DND-41 (cell line): ENCODE data around the gene TLR5.

Source experiments
- ATAC-seq: fragments of 200-7000 bp; cut with Tn5 transposase; 3 replicates; pipeline ENCODE4 v1.9.1; 2021; ENCODE audit warnings: low read depth; ENCODE audit not compliant: insufficient read depth
- DNase-seq: peaks from one replicate; pipeline ENCODE4 v3.0.0-alpha.2; 2020
- H2AFZ ChIP-seq: 2 replicates; pipeline ENCODE4 v1.6.0; 2012; ENCODE audit warnings: low read depth, low read length
- H3K27ac ChIP-seq: 2 replicates; pipeline ENCODE4 v1.5.1; 2012; ENCODE audit warnings: low read length, inconsistent platforms
- H3K27me3 ChIP-seq: fragments of 200-600 bp; sonication (generic); 2 replicates; pipeline ENCODE4 v1.6.0; 2012; ENCODE audit warnings: low read length, mild to moderate bottlenecking, inconsistent platforms; ENCODE audit not compliant: insufficient read depth, poor library complexity
- H3K36me3 ChIP-seq: 2 replicates; pipeline ENCODE4 v1.5.1; 2012; ENCODE audit warnings: low read length, inconsistent platforms; ENCODE audit not compliant: insufficient read depth
- H3K4me1 ChIP-seq: 2 replicates; pipeline ENCODE4 v1.5.1; 2012; ENCODE audit warnings: mild to moderate bottlenecking, low read length; ENCODE audit not compliant: insufficient read depth
- H3K4me2 ChIP-seq: 2 replicates; pipeline ENCODE4 v1.6.0; 2012; ENCODE audit warnings: mild to moderate bottlenecking, moderate library complexity, low read length, inconsistent platforms; ENCODE audit not compliant: insufficient read depth
- H3K4me3 ChIP-seq, 2 experiments: fragments of 200-600 bp in 1 of 2; shearing (Covaris generic) in 1 of 2; 2 replicates each; pipeline ENCODE4 v1.5.1; 2012 to 2016; ENCODE audit warnings: inconsistent platforms in 2 of 2, low read length in 2 of 2, mild to moderate bottlenecking in 2 of 2, low read depth in 1 of 2, moderate library complexity in 1 of 2
- H3K79me2 ChIP-seq: 2 replicates; pipeline ENCODE4 v1.6.0; 2012; ENCODE audit warnings: low read length, inconsistent platforms; ENCODE audit not compliant: insufficient read depth
- H3K9ac ChIP-seq: 2 replicates; pipeline ENCODE4 v1.6.0; 2012; ENCODE audit warnings: low read depth, mild to moderate bottlenecking, inconsistent platforms, low read length, moderate library complexity
- H3K9me3 ChIP-seq: 2 replicates; pipeline ENCODE4 v1.5.1; 2012; ENCODE audit warnings: low read length, moderate library complexity, mild to moderate bottlenecking, inconsistent platforms; ENCODE audit not compliant: insufficient read depth, severe bottlenecking
- H4K20me1 ChIP-seq: 2 replicates; pipeline ENCODE4 v1.6.0; 2012; ENCODE audit warnings: low read length; ENCODE audit not compliant: insufficient read depth
- CTCF ChIP-seq: IDR thresholded peaks from 2 replicates; pipeline ENCODE4 v1.5.1; 2012; ENCODE audit warnings: borderline replicate concordance, low read length, moderate library complexity, mild to moderate bottlenecking; ENCODE audit not compliant: poor library complexity, severe bottlenecking; ENCODE audit errors: extremely low read depth
- EZH2 ChIP-seq: IDR thresholded peaks from 3 replicates; pipeline ENCODE4 v1.6.1; 2012; ENCODE audit warnings: borderline replicate concordance, low read depth, mild to moderate bottlenecking, moderate library complexity, low read length, inconsistent platforms; ENCODE audit not compliant: severe bottlenecking

The TLR5 gene

GRCh38 chr1:223142795-223143536 lies at the start of gene TLR5:
TSS of gene TLR5 (minus strand) at chr1:223143248. CDS start at chr1:223113031, 30,217 bp downstream.
- TF ChIP-seq EZH2 (no peak), CTCF (peak; percentile 38)
- Histone ChIP-seq H2AFZ (peak within 1 kb of the TSS; percentile 98), H3K9ac (peak within 1 kb of the TSS; percentile 44), H3K9me3 (peaks cover 3% of the 10 kb centered on the region), H3K27ac (peak within 1 kb of the TSS; percentile 56; the same call in 1 of the 2 replicates), H3K27me3 (peaks cover 7% of the 10 kb centered on the region), H3K4me2 (peak within 1 kb of the TSS; percentile 82), H3K36me3 (no peaks in the 10 kb centered on the region), H4K20me1 (no peaks in the 10 kb centered on the region), H3K4me1 (peaks cover 20% of the 10 kb centered on the region), H3K4me3 (peak within 1 kb of the TSS; percentile 12 to 61; a peak in 3 of 4 replicates), H3K79me2 (no peaks in the 10 kb centered on the region)
- DNase-seq: peak; percentile 88
- peak; percentile 98 for ATAC-seq

- DNase-seq: peak; percentile 67
- ATAC-seq: peak; percentile 89
- no peak overlapping the region for H3K27ac ChIP-seq
These were observed 47.1 kb upstream of the TLR5 start for GRCh38 chr1:223189903-223190724.

GRCh38 chr1:223189525-223189902 lies 46.5 kb upstream of the TLR5 start:
- Histone ChIP-seq H4K20me1 (no peaks in the 10 kb centered on the region), H3K79me2 (no peaks in the 10 kb centered on the region), H3K36me3 (no peaks in the 10 kb centered on the region), H3K9ac (no peak overlapping the region), H2AFZ (no peak overlapping the region), H3K4me2 (no peak overlapping the region), H3K4me3 (no peak overlapping the region), H3K27me3 (no peaks in the 10 kb centered on the region), H3K9me3 (no peaks in the 10 kb centered on the region), H3K4me1 (peaks cover 12% of the 10 kb centered on the region), H3K27ac (no peak overlapping the region)
- ATAC-seq (no peak), DNase-seq (no peak)
- TF ChIP-seq EZH2 (no peak), CTCF (no peak)

More at GRCh38 chr1:223189903-223190724, 47.1 kb upstream of the TLR5 start:
- Histone ChIP-seq H3K9me3 (no peaks in the 10 kb centered on the region), H2AFZ (no peak overlapping the region), H3K79me2 (no peaks in the 10 kb centered on the region), H3K9ac (no peak overlapping the region), H3K4me1 (peaks cover 12% of the 10 kb centered on the region), H3K27me3 (no peaks in the 10 kb centered on the region), H4K20me1 (no peaks in the 10 kb centered on the region), H3K36me3 (no peaks in the 10 kb centered on the region), H3K4me2 (no peak overlapping the region), H3K4me3 (no peak overlapping the region)
- no peak for TF ChIP-seq EZH2
